Endodermal cell (in vitro differentiated cells): Measurements from ENCODE around the gene HOXC4. TPM values are rescaled to one million over a fixed set of nuclear protein-coding genes. Genes with fewer than 3 reads are reported as not detected.

Source experiments
- DNase-seq: peaks from one replicate; pipeline ENCODE4 v3.0.0-alpha.2; 2017
- H3K27ac ChIP-seq: 2 replicates; pipeline ENCODE4 v1.5.1; 2013; ENCODE audit warnings: mild to moderate bottlenecking, low read depth, low read length, moderate library complexity
- H3K27me3 ChIP-seq: 2 replicates; pipeline ENCODE4 v1.6.1; 2013; ENCODE audit warnings: mild to moderate bottlenecking, low read length, moderate library complexity; ENCODE audit not compliant: insufficient read depth, control insufficient read depth, poor library complexity, severe bottlenecking
- H3K36me3 ChIP-seq: 2 replicates; pipeline ENCODE4 v1.7.0; 2013; ENCODE audit warnings: mild to moderate bottlenecking, low read length, moderate library complexity; ENCODE audit not compliant: control insufficient read depth, insufficient read depth
- H3K4me1 ChIP-seq: one replicate; pipeline ENCODE4 v1.7.0; 2013; ENCODE audit warnings: low read length; ENCODE audit not compliant: control insufficient read depth, insufficient read depth
- H3K4me3 ChIP-seq: 2 replicates; pipeline ENCODE4 v1.5.1; 2013; ENCODE audit warnings: mild to moderate bottlenecking, low read length, moderate library complexity
- H3K9ac ChIP-seq: 2 replicates; pipeline ENCODE4 v1.6.1; 2013; ENCODE audit warnings: mild to moderate bottlenecking, low read length, moderate library complexity; ENCODE audit not compliant: poor library complexity, severe bottlenecking; ENCODE audit errors: extremely low read depth
- H3K9me3 ChIP-seq: 2 replicates; pipeline ENCODE4 v1.6.1; 2013; ENCODE audit warnings: mild to moderate bottlenecking, low read length, moderate library complexity; ENCODE audit not compliant: control insufficient read depth
- H3K27ac Mint-ChIP-seq: 2 replicates; pipeline ENCODE4 v1.8.0; 2020; ENCODE audit warnings: mixed read lengths
- H3K27me3 Mint-ChIP-seq: 2 replicates; pipeline ENCODE4 v1.8.0; 2021; ENCODE audit warnings: mild to moderate bottlenecking, mixed read lengths; ENCODE audit not compliant: insufficient read depth
- H3K36me3 Mint-ChIP-seq: 2 replicates; pipeline ENCODE4 v1.8.0; 2020; ENCODE audit warnings: low read depth, mixed read lengths
- H3K4me1 Mint-ChIP-seq: 2 replicates; pipeline ENCODE4 v1.8.0; 2020; ENCODE audit warnings: mixed read lengths
- H3K4me3 Mint-ChIP-seq: 2 replicates; pipeline ENCODE4 v1.8.0; 2020; ENCODE audit warnings: mild to moderate bottlenecking, moderate library complexity, mixed read lengths
- H3K9me3 Mint-ChIP-seq: 2 replicates; pipeline ENCODE4 v1.8.0; 2020; ENCODE audit warnings: mild to moderate bottlenecking, mixed read lengths
- WGBS, 2 experiments: methylation state at CpG; one replicate each; pipeline versions ENCODE4 v1.1.5 to v1.1.7; 2013; ENCODE audit warnings: missing lambda C conversion rate in 2 of 2, mixed read lengths in 1 of 2; ENCODE audit not compliant: insufficient coverage in 1 of 2, insufficient read length in 1 of 2; 5-methylcytosine and 5-hydroxymethylcytosine counted together
- total RNA-seq, 2 donors: library from RNA; stranded (reverse); fragmentation: NEBNext Ultra II Directional in 1 of 2; extraction: Animal tissue kit (Norgen Biotek cat#: 25700) in 1 of 2; gene quantifications; 2 replicates in 1 of 2; 3 replicates in 1 of 2; pipeline ENCODE4 v1.2.1, GENCODE V29; 2021
- TF ChIP-seq, protein P1 (sequence below): fragments of 200-600 bp; sonication (generic); conservative IDR thresholded peaks from 2 replicates; pipeline ENCODE4 v1.5.0; 2021; ENCODE audit warnings: antibody characterized with exemption, mild to moderate bottlenecking

Gene HOXC4
- total RNA-seq, 2 donors from 2014 or later = not detected

DNA sequence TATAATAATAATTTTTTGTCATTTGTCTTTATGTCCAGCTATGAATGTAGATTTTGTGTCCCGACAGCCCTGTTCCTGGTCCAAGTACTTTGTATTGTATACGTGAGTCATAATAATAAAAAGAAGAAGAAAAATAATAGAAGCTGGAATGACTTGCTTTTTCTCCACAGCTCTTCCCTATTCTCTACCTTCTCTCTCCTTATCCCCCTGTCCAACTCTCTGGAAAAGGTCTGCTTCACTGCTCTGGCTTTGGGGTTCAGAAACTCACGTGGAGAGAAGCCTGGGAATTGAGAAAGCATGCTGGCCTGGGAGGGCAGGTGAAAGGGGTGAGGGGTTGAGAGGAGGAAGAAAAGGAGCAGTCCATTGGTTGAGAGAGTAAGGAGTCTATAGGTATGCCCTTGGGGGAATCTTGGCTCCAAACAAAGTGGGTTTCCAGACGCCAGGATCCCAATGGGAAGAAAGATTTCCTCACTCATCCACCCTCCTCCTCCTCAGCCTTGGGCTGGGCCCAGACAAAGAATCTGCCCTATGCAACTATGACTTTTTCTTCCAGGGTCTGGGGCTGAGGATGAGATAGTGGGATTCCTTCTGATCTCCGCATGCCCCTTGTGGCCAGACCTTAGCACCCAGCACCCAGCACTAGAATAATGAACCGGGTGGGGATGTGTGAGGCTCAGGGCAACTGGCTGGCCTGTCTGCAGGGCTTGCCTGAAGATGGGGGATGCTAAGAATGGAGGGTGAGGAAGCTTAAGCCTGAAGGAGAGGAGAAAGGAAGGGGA is 40.8 kb upstream of the HOXC4 start:
- Histone ChIP-seq H3K4me3 (no peak overlapping the region), H3K27ac (no peak overlapping the region), H3K4me1 (no peaks in the 10 kb centered on the region), H3K9me3 (no peaks in the 10 kb centered on the region), H3K36me3 (no peaks in the 10 kb centered on the region), H3K9ac (no peak overlapping the region), H3K27me3 (peaks cover 99% of the 10 kb centered on the region)
- H3K9me3 Mint-ChIP-seq = peaks cover 3% of the 10 kb centered on the region
- no peaks in the 10 kb centered on the region for H3K36me3 Mint-ChIP-seq
- peaks cover 99% of the 10 kb centered on the region for H3K27me3 Mint-ChIP-seq
- H3K27ac Mint-ChIP-seq = no peak overlapping the region
- TF ChIP-seq, protein P1, sequence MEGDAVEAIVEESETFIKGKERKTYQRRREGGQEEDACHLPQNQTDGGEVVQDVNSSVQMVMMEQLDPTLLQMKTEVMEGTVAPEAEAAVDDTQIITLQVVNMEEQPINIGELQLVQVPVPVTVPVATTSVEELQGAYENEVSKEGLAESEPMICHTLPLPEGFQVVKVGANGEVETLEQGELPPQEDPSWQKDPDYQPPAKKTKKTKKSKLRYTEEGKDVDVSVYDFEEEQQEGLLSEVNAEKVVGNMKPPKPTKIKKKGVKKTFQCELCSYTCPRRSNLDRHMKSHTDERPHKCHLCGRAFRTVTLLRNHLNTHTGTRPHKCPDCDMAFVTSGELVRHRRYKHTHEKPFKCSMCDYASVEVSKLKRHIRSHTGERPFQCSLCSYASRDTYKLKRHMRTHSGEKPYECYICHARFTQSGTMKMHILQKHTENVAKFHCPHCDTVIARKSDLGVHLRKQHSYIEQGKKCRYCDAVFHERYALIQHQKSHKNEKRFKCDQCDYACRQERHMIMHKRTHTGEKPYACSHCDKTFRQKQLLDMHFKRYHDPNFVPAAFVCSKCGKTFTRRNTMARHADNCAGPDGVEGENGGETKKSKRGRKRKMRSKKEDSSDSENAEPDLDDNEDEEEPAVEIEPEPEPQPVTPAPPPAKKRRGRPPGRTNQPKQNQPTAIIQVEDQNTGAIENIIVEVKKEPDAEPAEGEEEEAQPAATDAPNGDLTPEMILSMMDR = no peak
- 0 to 25% methylated on average over 2 to 6 of the region's 6 CpGs for WGBS, 2 experiments
- no peak for DNase-seq
- no peak overlapping the region for H3K4me3 Mint-ChIP-seq
- H3K4me1 Mint-ChIP-seq = peaks cover 6% of the 10 kb centered on the region

DNA sequence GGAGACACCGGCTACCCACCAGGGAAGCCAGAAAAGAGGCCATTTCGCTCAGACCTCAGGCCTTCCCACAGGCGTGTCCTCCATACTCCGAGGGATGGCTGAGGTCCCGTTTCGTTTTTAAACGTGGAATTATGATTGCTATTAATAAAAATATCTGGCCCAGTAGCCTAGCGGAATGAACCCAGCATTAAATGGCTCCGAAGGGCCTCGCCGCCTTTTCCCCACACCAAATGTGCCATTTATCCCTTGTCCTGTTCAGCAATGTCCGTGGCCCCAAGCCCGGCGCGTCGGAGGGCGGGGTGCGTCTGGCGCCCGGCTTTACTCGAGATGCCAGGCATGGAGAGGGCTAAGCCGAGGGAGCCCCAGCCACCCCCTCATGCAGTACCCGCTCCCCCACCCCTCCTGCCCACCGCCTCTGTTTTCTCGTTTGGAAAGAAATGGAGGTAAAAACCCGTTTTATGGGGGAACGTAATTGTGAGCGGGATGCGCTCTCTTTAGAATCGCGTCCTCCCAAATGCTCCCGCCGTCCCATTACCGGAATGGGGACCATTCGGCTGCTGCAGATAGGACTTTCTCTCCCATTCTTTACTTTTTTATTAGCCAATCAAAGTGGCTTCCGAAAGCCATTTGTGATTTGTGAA is 39.1 kb upstream of the HOXC4 start:
- Mint-ChIP-seq H3K9me3 (peaks cover 3% of the 10 kb centered on the region), H3K4me3 (no peak overlapping the region), H3K27ac (no peak overlapping the region), H3K27me3 (peaks cover 99% of the 10 kb centered on the region), H3K4me1 (peaks cover 6% of the 10 kb centered on the region), H3K36me3 (no peaks in the 10 kb centered on the region)
- Histone ChIP-seq H3K4me1 (no peaks in the 10 kb centered on the region), H3K27me3 (peaks cover 100% of the 10 kb centered on the region), H3K9ac (no peak overlapping the region), H3K4me3 (no peak overlapping the region), H3K27ac (no peak overlapping the region), H3K9me3 (no peaks in the 10 kb centered on the region), H3K36me3 (no peaks in the 10 kb centered on the region)
- no peak for DNase-seq
- TF ChIP-seq, protein P1 = no peak
- 6 to 9% methylated on average over 13 to 36 of the region's 36 CpGs for WGBS, 2 experiments

DNA sequence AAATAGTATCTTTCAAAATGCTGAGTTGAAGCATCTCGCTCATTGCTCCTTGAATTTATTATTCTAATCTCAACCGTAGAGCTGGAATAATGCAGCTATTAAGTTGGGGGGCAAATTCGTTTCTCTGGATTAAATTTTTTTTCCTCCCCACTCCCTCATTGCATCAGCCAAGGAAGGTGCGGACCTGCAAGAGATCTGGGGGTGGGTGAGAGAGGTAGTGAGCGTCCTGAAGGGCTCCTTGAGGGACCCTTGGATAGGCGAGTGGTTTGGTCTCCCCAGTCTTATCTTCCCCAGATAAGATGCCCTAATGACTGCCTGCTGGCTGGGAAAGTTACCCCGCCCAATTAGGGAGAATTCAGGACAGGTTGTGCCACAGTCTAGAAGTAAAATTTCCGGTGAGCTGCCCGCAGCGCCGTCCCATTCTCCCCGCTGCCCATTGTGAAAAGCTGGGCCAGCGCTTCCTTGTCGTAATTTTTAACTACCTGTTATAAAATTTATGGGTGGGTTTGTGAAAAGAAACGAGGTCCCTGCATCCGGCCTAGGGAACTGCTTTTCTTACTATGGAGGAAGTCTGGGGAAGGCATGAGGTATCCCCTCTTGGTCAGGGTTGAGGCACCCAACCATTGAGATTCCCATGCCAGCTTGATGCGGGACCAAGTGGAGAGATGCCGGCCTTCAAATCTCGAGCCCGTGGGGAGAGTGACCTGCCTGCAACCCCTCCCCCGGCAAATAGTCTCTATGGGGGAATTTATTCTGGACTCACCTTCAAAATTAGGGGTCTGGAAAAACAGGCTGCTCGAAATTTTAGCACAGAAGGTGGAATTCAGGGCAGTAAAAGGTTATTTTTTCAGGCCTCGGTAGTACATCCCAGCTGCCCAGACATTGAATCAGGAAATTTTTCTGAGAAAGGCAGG is 38.4 kb upstream of the HOXC4 start:
- Histone ChIP-seq H3K27me3 (peaks cover 100% of the 10 kb centered on the region), H3K9me3 (no peaks in the 10 kb centered on the region), H3K9ac (no peak overlapping the region), H3K27ac (no peak overlapping the region), H3K4me3 (no peak overlapping the region), H3K4me1 (no peaks in the 10 kb centered on the region), H3K36me3 (no peaks in the 10 kb centered on the region)
- Mint-ChIP-seq H3K36me3 (no peaks in the 10 kb centered on the region), H3K9me3 (peaks cover 3% of the 10 kb centered on the region), H3K27ac (no peak overlapping the region), H3K4me3 (no peak overlapping the region), H3K27me3 (peaks cover 99% of the 10 kb centered on the region), H3K4me1 (peaks cover 6% of the 10 kb centered on the region)
- TF ChIP-seq, protein P1 = no peak
- no peak for DNase-seq
- 21 to 31% methylated on average over 12 to 22 of the region's 23 CpGs for WGBS, 2 experiments
